Stimulated activated CD4-positive, alpha-beta T cell treated with anti-CD3 and anti-CD28 coated beads, Interleukin-1b, Interleukin-23, amount 100 ng/mL, for 1 hour (primary cell): ENCODE results near the gene SMIM28.
"Not testable (repeated sequence)": the region's sequence is repeated elsewhere in the genome, so short reads cannot be mapped to it uniquely, and the experiment has no call there.

ENCODE experiments used
- DNase-seq, 2 donors: peaks; one replicate each; pipeline ENCODE4 v3.0.0-alpha.2; 2020; ENCODE audit warnings: low read depth in 2 of 2

SMIM28 gene

GRCh38 chr6:138405816-138406413, 28.2 kb downstream of the SMIM28 start:
- no peak for DNase-seq

GRCh38 chr6:138406443-138406842, 28.7 kb downstream of the SMIM28 start:
- DNase-seq, result no peak

GRCh38 chr6:138410048-138410735, 32.5 kb downstream of the SMIM28 start:
- DNase-seq, result no peak

GRCh38 chr6:138410972-138411880, 33.5 kb downstream of the SMIM28 start:
- DNase-seq, result no peak

GRCh38 chr6:138415125-138415524, 37.4 kb downstream of the SMIM28 start:
- no peak for DNase-seq

- DNase-seq, result no peak
Observed at GRCh38 chr6:138416206-138416605, 38.5 kb downstream of the SMIM28 start.

- no peak for DNase-seq
Observed at GRCh38 chr6:138417493-138418117, 39.9 kb downstream of the SMIM28 start.

GRCh38 chr6:138418118-138418742, 40.5 kb downstream of the SMIM28 start:
- DNase-seq, result no peak

- DNase-seq, result no peak
Observed at GRCh38 chr6:138419766-138420165, 42.1 kb downstream of the SMIM28 start.

GRCh38 chr6:138420356-138420755, 42.7 kb downstream of the SMIM28 start:
- no peak for DNase-seq

- no peak for DNase-seq
Observed at GRCh38 chr6:138421089-138421488, 43.4 kb downstream of the SMIM28 start.

GRCh38 chr6:138421608-138422007, 43.9 kb downstream of the SMIM28 start:
- DNase-seq, result no peak

- no peak for DNase-seq
Observed at GRCh38 chr6:138422861-138423260, 45.2 kb downstream of the SMIM28 start.

GRCh38 chr6:138424004-138424904, 46.5 kb downstream of the SMIM28 start:
- no peak for DNase-seq

GRCh38 chr6:138425256-138425655, 47.6 kb downstream of the SMIM28 start:
- DNase-seq, result not testable (repeated sequence)

- no peak for DNase-seq
Observed at GRCh38 chr6:138426500-138427123, 48.9 kb downstream of the SMIM28 start.

GRCh38 chr6:138427701-138428100, 50.0 kb downstream of the SMIM28 start:
- DNase-seq, result no peak

- no peak for DNase-seq
Observed at GRCh38 chr6:138428944-138429598, 51.4 kb downstream of the SMIM28 start.

- DNase-seq, result no peak
Observed at GRCh38 chr6:138429761-138430160, 52.1 kb downstream of the SMIM28 start.
